Hypothalamus (tissue), 51 donors: ENCODE data around the gene GSDMA.

Source experiments
- DNase-seq, 51 donors: peaks; one replicate each; lab custom pipeline; 2025; lab: John Stamatoyannopoulos, UW

Gene GSDMA

GRCh38 chr17:40018211-40019121 is 55.7 kb downstream of the GSDMA start:
- peak in 2 of 51 donors; percentile 7 to 22 for DNase-seq

- DNase-seq, result no peak
Measured at GRCh38 chr17:40019140-40019991, 56.6 kb downstream of the GSDMA start.

GRCh38 chr17:40020146-40020545 is 57.3 kb downstream of the GSDMA start:
- no peak for DNase-seq

GRCh38 chr17:40021451-40021971 is 58.7 kb downstream of the GSDMA start:
- peak in 2 of 51 donors; percentile 9 to 19 for DNase-seq

GRCh38 chr17:40022497-40022896 is 59.7 kb downstream of the GSDMA start:
- no peak for DNase-seq

GRCh38 chr17:40022961-40023541 is 60.2 kb downstream of the GSDMA start:
- DNase-seq, result no peak

GRCh38 chr17:40023590-40024292 is 60.9 kb downstream of the GSDMA start:
- DNase-seq, result no peak

- DNase-seq, result no peak
Measured at GRCh38 chr17:40024901-40025300, 62.1 kb downstream of the GSDMA start.

GRCh38 chr17:40025559-40025958 is 62.8 kb downstream of the GSDMA start:
- no peak for DNase-seq

- DNase-seq, result no peak
Measured at GRCh38 chr17:40025991-40026815, 63.4 kb downstream of the GSDMA start.

- peak in 45 of 51 donors; percentile 7 to 77 (median 42) for DNase-seq
Measured at GRCh38 chr17:40026816-40027613, 64.2 kb downstream of the GSDMA start.
